ENCODE data around the gene FAM222A.
"Not testable (repeated sequence)": the region's sequence is repeated elsewhere in the genome, so short reads cannot be mapped to it uniquely, and the experiment has no call there.

FAM222A gene

GRCh38 chr12:109693160-109693559, 20.5 kb upstream of the FAM222A start:
- no peak for TF ChIP-seq EZH2phosphoT487 (IDR thresholded peaks at IDR 0.05; ENCODE audit: borderline replicate concordance, low read length)
- no peak for TF ChIP-seq CTCF (IDR thresholded peaks at IDR 0.05; ENCODE audit: low read depth, low read length, poor library complexity, severe bottlenecking)
- Histone ChIP-seq H3K4me2 (ENCODE audit: low read length) (no peak overlapping the region), H3F3A (ENCODE audit: control insufficient read depth, insufficient read depth) (no peaks in the 10 kb centered on the region), H3K27ac (ENCODE audit: low read depth, low read length) (no peak overlapping the region), H3K9me2 (replicated peaks; ENCODE audit: control insufficient read depth, low read length) (no peaks in the 10 kb centered on the region), H3K27me3 (ENCODE audit: control insufficient read depth, low read length) (peaks cover 4% of the 10 kb centered on the region; the same call in 1 of the 2 replicates), H3K4me3 (ENCODE audit: low read length) (no peak overlapping the region), H3K36me3 (ENCODE audit: control insufficient read depth, low read length) (no peaks in the 10 kb centered on the region), H3K4me1 (ENCODE audit: control insufficient read depth, low read length) (no peaks in the 10 kb centered on the region), H3K79me2 (ENCODE audit: control insufficient read depth, low read length) (no peaks in the 10 kb centered on the region), H4K20me1 (ENCODE audit: control insufficient read depth, insufficient read depth, low read depth, low read length) (no peaks in the 10 kb centered on the region), H3K9me3 (ENCODE audit: control insufficient read depth, insufficient read depth, low read length) (no peaks in the 10 kb centered on the region)

- Histone ChIP-seq H3K9me2 (replicated peaks; ENCODE audit: control insufficient read depth, low read length) (no peaks in the 10 kb centered on the region), H3K27me3 (ENCODE audit: control insufficient read depth, low read length) (peaks cover 4% of the 10 kb centered on the region; the same call in 1 of the 2 replicates), H3K79me2 (ENCODE audit: control insufficient read depth, low read length) (no peaks in the 10 kb centered on the region), H3K4me3 (ENCODE audit: low read length) (no peak overlapping the region), H3K4me2 (ENCODE audit: low read length) (no peak overlapping the region), H3K4me1 (ENCODE audit: control insufficient read depth, low read length) (no peaks in the 10 kb centered on the region), H3K36me3 (ENCODE audit: control insufficient read depth, low read length) (no peaks in the 10 kb centered on the region), H3K9me3 (ENCODE audit: control insufficient read depth, insufficient read depth, low read length) (no peaks in the 10 kb centered on the region), H3K27ac (ENCODE audit: low read depth, low read length) (no peak overlapping the region), H3F3A (ENCODE audit: control insufficient read depth, insufficient read depth) (no peaks in the 10 kb centered on the region), H4K20me1 (ENCODE audit: control insufficient read depth, insufficient read depth, low read depth, low read length) (no peaks in the 10 kb centered on the region)
- no peak for TF ChIP-seq EZH2phosphoT487 (IDR thresholded peaks at IDR 0.05; ENCODE audit: borderline replicate concordance, low read length)
- TF ChIP-seq CTCF (IDR thresholded peaks at IDR 0.05; ENCODE audit: low read depth, low read length, poor library complexity, severe bottlenecking) = no peak
These were observed 19.7 kb upstream of the FAM222A start for GRCh38 chr12:109693653-109694600.

GRCh38 chr12:109694629-109695028, 19.0 kb upstream of the FAM222A start:
- H3K4me3 ChIP-seq (ENCODE audit: low read length); H3K9me2 ChIP-seq (replicated peaks; ENCODE audit: control insufficient read depth, low read length); H3K79me2 ChIP-seq (ENCODE audit: control insufficient read depth, low read length); H3K9me3 ChIP-seq (ENCODE audit: control insufficient read depth, insufficient read depth, low read length); H3K4me1 ChIP-seq (ENCODE audit: control insufficient read depth, low read length); H3K36me3 ChIP-seq (ENCODE audit: control insufficient read depth, low read length); H3F3A ChIP-seq (ENCODE audit: control insufficient read depth, insufficient read depth); H4K20me1 ChIP-seq (ENCODE audit: control insufficient read depth, insufficient read depth, low read depth, low read length); H3K27ac ChIP-seq (ENCODE audit: low read depth, low read length); H3K27me3 ChIP-seq (ENCODE audit: control insufficient read depth, low read length); H3K4me2 ChIP-seq (ENCODE audit: low read length): not testable (repeated sequence)

GRCh38 chr12:109695416-109695815, 18.2 kb upstream of the FAM222A start:
- Histone ChIP-seq H3K9me3 (ENCODE audit: control insufficient read depth, insufficient read depth, low read length) (no peaks in the 10 kb centered on the region), H3K4me3 (ENCODE audit: low read length) (no peak overlapping the region), H3K79me2 (ENCODE audit: control insufficient read depth, low read length) (no peaks in the 10 kb centered on the region), H3K36me3 (ENCODE audit: control insufficient read depth, low read length) (no peaks in the 10 kb centered on the region), H4K20me1 (ENCODE audit: control insufficient read depth, insufficient read depth, low read depth, low read length) (no peaks in the 10 kb centered on the region), H3K9me2 (replicated peaks; ENCODE audit: control insufficient read depth, low read length) (no peaks in the 10 kb centered on the region), H3K27me3 (ENCODE audit: control insufficient read depth, low read length) (peaks cover 8% of the 10 kb centered on the region), H3F3A (ENCODE audit: control insufficient read depth, insufficient read depth) (no peaks in the 10 kb centered on the region), H3K4me1 (ENCODE audit: control insufficient read depth, low read length) (no peaks in the 10 kb centered on the region), H3K4me2 (ENCODE audit: low read length) (no peak overlapping the region), H3K27ac (ENCODE audit: low read depth, low read length) (no peak overlapping the region)
- no peak for TF ChIP-seq CTCF (IDR thresholded peaks at IDR 0.05; ENCODE audit: low read depth, low read length, poor library complexity, severe bottlenecking)
- TF ChIP-seq EZH2phosphoT487 (IDR thresholded peaks at IDR 0.05; ENCODE audit: borderline replicate concordance, low read length) = no peak
